Breast epithelium (tissue), 3 donors: ENCODE results near the gene CBX6.

ENCODE experiments used
- CTCF ChIP-seq, 3 donors: fragments of 450-650 bp; IDR thresholded peaks; one replicate each; pipeline ENCODE4 v1.5.1; 2016 to 2017; ENCODE audit warnings: antibody characterized with exemption in 3 of 3, mild to moderate bottlenecking in 3 of 3, moderate library complexity in 3 of 3
- POLR2A ChIP-seq: fragments of 450-650 bp; IDR thresholded peaks from one replicate; pipeline ENCODE4 v1.6.1; 2016; ENCODE audit warnings: antibody characterized with exemption, mild to moderate bottlenecking, moderate library complexity
- POLR2AphosphoS5 ChIP-seq, 3 donors: sonication (generic); formaldehyde crosslinking; IDR thresholded peaks; one replicate each; pipeline ENCODE4 v1.6.1; 2017; ENCODE audit warnings: antibody characterized with exemption in 3 of 3

GRCh38 chr22:38872831-38873248 is 824 bp upstream of the CBX6 start:
- TF ChIP-seq CTCF (IDR thresholded peaks at IDR 0.05) (no peak), POLR2A (peak; percentile 48), POLR2AphosphoS5 (IDR thresholded peaks at IDR 0.05) (peak in 1 of 3 donors; percentile 30)
